ENCODE data around the gene POLN. TPM values are rescaled to one million over a fixed set of nuclear protein-coding genes. Genes with fewer than 3 reads are reported as not detected.

Gene POLN
- total RNA-seq (2014; rRNA removed; shearing (Covaris generic); ENCODE audit: low replicate concordance): 0.10 and 0.58 TPM in 2 replicates

- DNase-seq (ENCODE audit: low read depth): peak; percentile 91
- in situ Hi-C loops (cut with HindIII; ENCODE audit: low pct_unique_long_range_greater_than_20kb, low sequenced_read_pairs): no loop called here
These were observed at the start of gene POLN, which contains the start of gene HAUS3 for GRCh38 chr4:2241410-2242353. TSS of gene POLN (minus strand) at chr4:2242121. CDS start at chr4:2229231, 12,890 bp downstream. TSS of gene HAUS3 (minus strand) at chr4:2242121. CDS start at chr4:2240946, 1,175 bp downstream.

- no peak for DNase-seq (ENCODE audit: low read depth)
- in situ Hi-C loops (cut with HindIII; ENCODE audit: low pct_unique_long_range_greater_than_20kb, low sequenced_read_pairs): no loop called here
These were observed 49.2 kb upstream of the POLN start for GRCh38 chr4:2290974-2291704.

- in situ Hi-C loops (cut with HindIII; ENCODE audit: low pct_unique_long_range_greater_than_20kb, low sequenced_read_pairs): no loop called here
- no peak for DNase-seq (ENCODE audit: low read depth)
These were observed 48.6 kb upstream of the POLN start for GRCh38 chr4:2290488-2290887.

GRCh38 chr4:2289955-2290333 lies 48.0 kb upstream of the POLN start:
- no peak for DNase-seq (ENCODE audit: low read depth)
- in situ Hi-C loops (cut with HindIII; ENCODE audit: low pct_unique_long_range_greater_than_20kb, low sequenced_read_pairs): no loop called here

- no peak for DNase-seq (ENCODE audit: low read depth)
- in situ Hi-C loops (cut with HindIII; ENCODE audit: low pct_unique_long_range_greater_than_20kb, low sequenced_read_pairs): no loop called here
These were observed 47.5 kb upstream of the POLN start for GRCh38 chr4:2289311-2289954.

GRCh38 chr4:2288051-2288541 lies 46.2 kb upstream of the POLN start:
- no peak for DNase-seq (ENCODE audit: low read depth)
- in situ Hi-C loops (cut with HindIII; ENCODE audit: low pct_unique_long_range_greater_than_20kb, low sequenced_read_pairs): no loop called here

GRCh38 chr4:2287594-2287915 lies 45.6 kb upstream of the POLN start:
- DNase-seq (ENCODE audit: low read depth): no peak
- in situ Hi-C loops (cut with HindIII; ENCODE audit: low pct_unique_long_range_greater_than_20kb, low sequenced_read_pairs): no loop called here

GRCh38 chr4:2286904-2287593 lies 45.1 kb upstream of the POLN start:
- in situ Hi-C loops (cut with HindIII; ENCODE audit: low pct_unique_long_range_greater_than_20kb, low sequenced_read_pairs): no loop called here
- no peak for DNase-seq (ENCODE audit: low read depth)

- DNase-seq (ENCODE audit: low read depth): no peak
- in situ Hi-C loops (cut with HindIII; ENCODE audit: low pct_unique_long_range_greater_than_20kb, low sequenced_read_pairs): no loop called here
These were observed 43.9 kb upstream of the POLN start for GRCh38 chr4:2285613-2286381.

- DNase-seq (ENCODE audit: low read depth): peak; percentile 38
- in situ Hi-C loops (cut with HindIII; ENCODE audit: low pct_unique_long_range_greater_than_20kb, low sequenced_read_pairs): no loop called here
These were observed 43.2 kb upstream of the POLN start for GRCh38 chr4:2284934-2285612.

- DNase-seq (ENCODE audit: low read depth): no peak
- in situ Hi-C loops (cut with HindIII; ENCODE audit: low pct_unique_long_range_greater_than_20kb, low sequenced_read_pairs): no loop called here
These were observed 42.4 kb upstream of the POLN start for GRCh38 chr4:2284161-2284933.

GRCh38 chr4:2283199-2283711 lies 41.3 kb upstream of the POLN start:
- in situ Hi-C loops (cut with HindIII; ENCODE audit: low pct_unique_long_range_greater_than_20kb, low sequenced_read_pairs): no loop called here

GRCh38 chr4:2281575-2282343 lies 39.8 kb upstream of the POLN start:
- in situ Hi-C loops (cut with HindIII; ENCODE audit: low pct_unique_long_range_greater_than_20kb, low sequenced_read_pairs): no loop called here
- no peak for DNase-seq (ENCODE audit: low read depth)

More at GRCh38 chr4:2283199-2283711, 41.3 kb upstream of the POLN start:
- no peak for DNase-seq (ENCODE audit: low read depth)

- no peak for DNase-seq (ENCODE audit: low read depth)
- in situ Hi-C loops (cut with HindIII; ENCODE audit: low pct_unique_long_range_greater_than_20kb, low sequenced_read_pairs): no loop called here
These were observed 38.8 kb upstream of the POLN start for GRCh38 chr4:2280531-2281300.

- DNase-seq (ENCODE audit: low read depth): no peak
- in situ Hi-C loops (cut with HindIII; ENCODE audit: low pct_unique_long_range_greater_than_20kb, low sequenced_read_pairs): no loop called here
These were observed 36.0 kb upstream of the POLN start for GRCh38 chr4:2277956-2278355.

All from Caki2 (cell line).